ENCODE measurements around the gene MGP.

The MGP gene

DNA sequence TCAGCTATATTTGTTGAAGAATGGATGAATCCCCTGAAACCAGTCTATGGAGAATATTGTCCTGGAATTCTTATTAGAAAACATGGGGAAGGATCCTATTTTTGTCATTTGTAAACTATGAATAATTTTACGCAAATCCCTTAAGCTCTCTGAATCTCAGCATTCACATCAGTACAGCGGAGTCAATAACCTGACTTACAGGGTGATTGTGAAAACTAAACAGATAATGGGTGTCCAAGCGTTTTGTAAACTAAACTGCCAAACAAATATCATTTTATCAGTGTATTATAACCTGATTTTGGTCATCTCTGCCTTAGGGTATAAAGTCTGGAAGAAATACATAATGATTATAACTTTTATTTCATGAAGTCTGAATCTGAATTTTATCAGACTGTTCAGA is 52.3 kb downstream of the MGP start:
- H3K27ac ChIP-seq (ENCODE audit: low read length) = no peak overlapping the region
- H4K20me1 ChIP-seq (ENCODE audit: insufficient read depth, low read length) = no peaks in the 10 kb centered on the region
- no peak for DNase-seq
- TF ChIP-seq EZH2 (optimal IDR thresholded peaks at IDR 0.05; ENCODE audit: low read depth, low read length) (no peak), EZH2phosphoT487 (IDR thresholded peaks at IDR 0.05; ENCODE audit: low read length) (no peak)
- TF ChIP-seq, protein P1, sequence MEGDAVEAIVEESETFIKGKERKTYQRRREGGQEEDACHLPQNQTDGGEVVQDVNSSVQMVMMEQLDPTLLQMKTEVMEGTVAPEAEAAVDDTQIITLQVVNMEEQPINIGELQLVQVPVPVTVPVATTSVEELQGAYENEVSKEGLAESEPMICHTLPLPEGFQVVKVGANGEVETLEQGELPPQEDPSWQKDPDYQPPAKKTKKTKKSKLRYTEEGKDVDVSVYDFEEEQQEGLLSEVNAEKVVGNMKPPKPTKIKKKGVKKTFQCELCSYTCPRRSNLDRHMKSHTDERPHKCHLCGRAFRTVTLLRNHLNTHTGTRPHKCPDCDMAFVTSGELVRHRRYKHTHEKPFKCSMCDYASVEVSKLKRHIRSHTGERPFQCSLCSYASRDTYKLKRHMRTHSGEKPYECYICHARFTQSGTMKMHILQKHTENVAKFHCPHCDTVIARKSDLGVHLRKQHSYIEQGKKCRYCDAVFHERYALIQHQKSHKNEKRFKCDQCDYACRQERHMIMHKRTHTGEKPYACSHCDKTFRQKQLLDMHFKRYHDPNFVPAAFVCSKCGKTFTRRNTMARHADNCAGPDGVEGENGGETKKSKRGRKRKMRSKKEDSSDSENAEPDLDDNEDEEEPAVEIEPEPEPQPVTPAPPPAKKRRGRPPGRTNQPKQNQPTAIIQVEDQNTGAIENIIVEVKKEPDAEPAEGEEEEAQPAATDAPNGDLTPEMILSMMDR (IDR thresholded peaks at IDR 0.05; ENCODE audit: low read length) = no peak
- no peaks in the 10 kb centered on the region for H3K9me3 ChIP-seq (replicated peaks; ENCODE audit: insufficient read depth, low read length)
- no peak overlapping the region for H2AFZ ChIP-seq (ENCODE audit: low read length)
- no peaks in the 10 kb centered on the region for H3K79me2 ChIP-seq (ENCODE audit: low read length)
- H3K27me3 ChIP-seq (replicated peaks; ENCODE audit: insufficient read depth, low read length) = no peaks in the 10 kb centered on the region
- H3K9me2 ChIP-seq (replicated peaks; ENCODE audit: insufficient read depth, low read length) = no peaks in the 10 kb centered on the region
- H3K9ac ChIP-seq (ENCODE audit: low read length) = no peak overlapping the region
- no peaks in the 10 kb centered on the region for H3K36me3 ChIP-seq (replicated peaks; ENCODE audit: insufficient read depth, low read length)
- H3K4me2 ChIP-seq (ENCODE audit: low read depth, low read length) = no peak overlapping the region
- H3F3A ChIP-seq (ENCODE audit: insufficient read depth, low read length) = no peaks in the 10 kb centered on the region
- no peaks in the 10 kb centered on the region for H3K4me1 ChIP-seq (ENCODE audit: low read length)
- H3K4me3 ChIP-seq (ENCODE audit: low read length) = no peak overlapping the region
